ENCODE results near the gene SLC9A9. TPM values are rescaled to one million over a fixed set of nuclear protein-coding genes. Genes with fewer than 3 reads are reported as not detected.

The SLC9A9 gene
- total and polyA plus RNA-seq, 9 of the 15 experiments (the other 6 are each of a cell fraction or from before 2014, with no cell fraction given), result 0.03 to 0.13 TPM; not detected in 7

DNA sequence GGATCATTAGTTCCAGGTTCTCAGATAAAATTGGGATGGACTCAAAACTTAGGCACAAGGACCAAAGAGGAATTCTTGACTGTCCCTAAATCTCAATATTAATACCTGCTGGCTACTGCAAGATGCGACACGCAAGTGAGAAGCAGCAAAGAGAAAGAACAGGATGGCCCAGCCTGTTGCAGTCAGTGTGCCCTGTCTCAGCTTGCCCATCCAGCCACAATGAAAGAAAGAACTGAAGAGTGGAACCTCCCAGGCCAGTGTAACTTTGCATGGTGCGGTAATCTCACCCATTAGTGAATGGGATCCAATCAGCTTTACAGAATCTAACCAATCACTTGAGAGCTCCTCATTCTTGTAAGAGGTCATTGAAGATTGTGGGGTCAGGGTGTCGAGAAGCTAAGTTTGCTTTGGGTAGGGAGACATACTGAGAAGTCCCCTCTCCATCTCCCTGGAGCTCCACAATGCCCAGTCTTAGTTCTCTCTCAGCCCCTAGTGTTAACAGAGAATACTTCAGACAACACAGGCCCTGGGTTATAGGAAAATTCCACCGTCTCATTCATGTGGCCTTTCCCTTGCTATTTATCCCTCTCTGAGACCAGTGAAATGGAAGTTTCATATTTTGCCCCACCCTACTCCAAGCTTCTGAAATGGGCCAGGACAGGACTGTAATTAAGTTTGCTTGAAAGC lies 3.2 kb upstream of the SLC9A9 start:
- H3K9me3 ChIP-seq (replicated peaks; ENCODE audit: control insufficient read depth, insufficient read depth, low read depth, low read length), result no peaks in the 10 kb centered on the region
- BruUV-seq (replicated peaks), result no TSS peak
- H3K27me3 ChIP-seq (ENCODE audit: control insufficient read depth in 2 of 2, insufficient read depth in 2 of 2, low read length in 2 of 2), result no peaks in the 10 kb centered on the region
- H3K9me1 ChIP-seq (ENCODE audit: control insufficient read depth, insufficient read depth, low read length), result no peaks in the 10 kb centered on the region
- no peaks in the 10 kb centered on the region for H3K36me3 ChIP-seq (ENCODE audit: control insufficient read depth, insufficient read depth, low read length)
- no peak overlapping the region for H3K9ac ChIP-seq (ENCODE audit: insufficient read depth in 1 of 2, low read depth in 2 of 2, low read length in 2 of 2)
- no peak overlapping the region for H3K27ac ChIP-seq (ENCODE audit: extremely low read depth, low read depth, low read length)
- no peak for FAIRE-seq
- ATAC-seq, result no peak
- intact Hi-C loops (cut with micrococcal nuclease), result no loop called here
- CTCF ChIA-PET (ENCODE audit: low intra/inter-chr PET ratio), result no interaction called here
- H3K79me2 ChIP-seq (ENCODE audit: control insufficient read depth, insufficient read depth, low read length), result no peaks in the 10 kb centered on the region
- POLR2A ChIA-PET, result no interaction called here
- no peak overlapping the region for H3K4me2 ChIP-seq (ENCODE audit: insufficient read depth, low read length)
- no peaks in the 10 kb centered on the region for H4K20me1 ChIP-seq (replicated peaks; ENCODE audit: control insufficient read depth, insufficient read depth, low read length)
- in situ Hi-C loops (cut with MboI), result no loop called here
- 2% methylated on average over 5 of the region's 5 CpGs for WGBS (ENCODE audit: insufficient coverage, low coverage, missing lambda C conversion rate)
- no peak overlapping the region for H2AFZ ChIP-seq (ENCODE audit: low read depth, low read length)
- no peak for DNase-seq (ENCODE audit: extremely low read depth in 1 of 4, low spot score in 3 of 4)
- H3K4me1 ChIP-seq (replicated peaks in 1 of 2; ENCODE audit: control insufficient read depth in 2 of 2, insufficient read depth in 2 of 2, low read length in 2 of 2), result no peaks in the 10 kb centered on the region; a peak in 2 of 5 replicates
- no peak overlapping the region for H3K4me3 ChIP-seq
- TF ChIP-seq STAG1 (CRISPR knock-in tag; IDR thresholded peaks at IDR 0.05; ENCODE audit: borderline replicate concordance) (no peak), ZC3H4 (CRISPR knock-in tag; IDR thresholded peaks at IDR 0.05; ENCODE audit: borderline replicate concordance) (no peak), TGIF2 (CRISPR knock-in tag; IDR thresholded peaks at IDR 0.05) (no peak), SFPQ (IDR thresholded peaks at IDR 0.05; ENCODE audit: low read depth, low read length) (no peak), ELF4 (CRISPR knock-in tag; IDR thresholded peaks at IDR 0.05) (no peak), ARID3A (IDR thresholded peaks at IDR 0.05; ENCODE audit: borderline replicate concordance, low read depth, low read length) (no peak), STAT5B (CRISPR knock-in tag; IDR thresholded peaks at IDR 0.05) (no peak), STAT6 (CRISPR knock-in tag; IDR thresholded peaks at IDR 0.05) (no peak), HSF4 (CRISPR knock-in tag; IDR thresholded peaks at IDR 0.05; ENCODE audit: borderline replicate concordance) (no peak), IRF1 (CRISPR knock-in tag; IDR thresholded peaks at IDR 0.05; ENCODE audit: borderline replicate concordance) (no peak), FOXP1 (CRISPR knock-in tag; IDR thresholded peaks at IDR 0.05) (no peak)
- TF ChIP-seq, protein P1, sequence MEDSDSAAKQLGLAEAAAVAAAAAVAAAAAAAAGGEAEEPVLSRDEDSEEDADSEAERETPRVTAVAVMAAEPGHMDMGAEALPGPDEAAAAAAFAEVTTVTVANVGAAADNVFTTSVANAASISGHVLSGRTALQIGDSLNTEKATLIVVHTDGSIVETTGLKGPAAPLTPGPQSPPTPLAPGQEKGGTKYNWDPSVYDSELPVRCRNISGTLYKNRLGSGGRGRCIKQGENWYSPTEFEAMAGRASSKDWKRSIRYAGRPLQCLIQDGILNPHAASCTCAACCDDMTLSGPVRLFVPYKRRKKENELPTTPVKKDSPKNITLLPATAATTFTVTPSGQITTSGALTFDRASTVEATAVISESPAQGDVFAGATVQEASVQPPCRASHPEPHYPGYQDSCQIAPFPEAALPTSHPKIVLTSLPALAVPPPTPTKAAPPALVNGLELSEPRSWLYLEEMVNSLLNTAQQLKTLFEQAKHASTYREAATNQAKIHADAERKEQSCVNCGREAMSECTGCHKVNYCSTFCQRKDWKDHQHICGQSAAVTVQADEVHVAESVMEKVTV (CRISPR knock-in tag; IDR thresholded peaks at IDR 0.05), result no peak
